Hematopoietic multipotent progenitor cell (in vitro differentiated cells): Measurements from ENCODE around the gene PEPD. TPM values are rescaled to one million over a fixed set of nuclear protein-coding genes. Genes with fewer than 3 reads are reported as not detected.

ENCODE experiments used
- DNase-seq, 3 donors: peaks; one replicate each; pipeline ENCODE4 v3.0.0-alpha.2; 2011 to 2015; ENCODE audit warnings: low read depth in 2 of 3, low spot score in 2 of 3
- total RNA-seq: library from RNA; depleted of rRNA; stranded (reverse); fragments of >200 nt; gene quantifications from one replicate; pipeline ENCODE4 v1.2.3, GENCODE V29; 2012

Gene PEPD
- total RNA-seq, 1 donor = 41.7 TPM

GRCh38 chr19:33512580-33513137 is 8.9 kb downstream of the PEPD start:
- no peak for DNase-seq

- DNase-seq = no peak
Measured at GRCh38 chr19:33512021-33512420, 9.6 kb downstream of the PEPD start.

- DNase-seq = no peak
Measured at GRCh38 chr19:33511346-33511745, 10.2 kb downstream of the PEPD start.

GRCh38 chr19:33510462-33511194 is 11.0 kb downstream of the PEPD start:
- DNase-seq = no peak

- no peak for DNase-seq
Measured at GRCh38 chr19:33509774-33510173, 11.8 kb downstream of the PEPD start.

GRCh38 chr19:33508941-33509614 is 12.5 kb downstream of the PEPD start:
- no peak for DNase-seq

- no peak for DNase-seq
Measured at GRCh38 chr19:33508431-33508830, 13.2 kb downstream of the PEPD start.

- no peak for DNase-seq
Measured at GRCh38 chr19:33508009-33508408, 13.6 kb downstream of the PEPD start.

GRCh38 chr19:33507021-33507956 is 14.3 kb downstream of the PEPD start:
- DNase-seq = no peak

GRCh38 chr19:33506498-33506897 is 15.1 kb downstream of the PEPD start:
- DNase-seq = no peak

GRCh38 chr19:33505823-33506222 is 15.8 kb downstream of the PEPD start:
- DNase-seq = no peak

- no peak for DNase-seq
Measured at GRCh38 chr19:33505148-33505547, 16.4 kb downstream of the PEPD start.

GRCh38 chr19:33504058-33504444 is 17.5 kb downstream of the PEPD start:
- no peak for DNase-seq

- no peak for DNase-seq
Measured at GRCh38 chr19:33503433-33504057, 18.0 kb downstream of the PEPD start.

GRCh38 chr19:33503030-33503429 is 18.6 kb downstream of the PEPD start:
- DNase-seq = no peak

GRCh38 chr19:33502521-33502920 is 19.1 kb downstream of the PEPD start:
- no peak for DNase-seq

- DNase-seq = no peak
Measured at GRCh38 chr19:33501693-33502356, 19.8 kb downstream of the PEPD start.

- no peak for DNase-seq
Measured at GRCh38 chr19:33500991-33501390, 20.6 kb downstream of the PEPD start.

GRCh38 chr19:33500586-33500985 is 21.0 kb downstream of the PEPD start:
- DNase-seq = no peak
